GM12801 (cell line): ENCODE measurements around the gene MX1.

Experiments
- CTCF ChIP-seq: IDR thresholded peaks from one replicate; pipeline ENCODE4 v1.5.1; 2011; ENCODE audit warnings: control low read depth; ENCODE audit not compliant: insufficient read length; ENCODE audit errors: extremely low read depth

Gene MX1

GRCh38 chr21:41419921-41420862 is 5.8 kb upstream of the MX1 start:
- TF ChIP-seq CTCF, result no peak

GRCh38 chr21:41422546-41423304 is 3.3 kb upstream of the MX1 start:
- TF ChIP-seq CTCF, result no peak

GRCh38 chr21:41425588-41425953 is 468 bp upstream of the MX1 start:
- no peak for TF ChIP-seq CTCF

- TF ChIP-seq CTCF, result no peak
These were observed 801 bp downstream of the MX1 start for GRCh38 chr21:41426676-41427404.

GRCh38 chr21:41427556-41427955 is 1.5 kb downstream of the MX1 start:
- no peak for TF ChIP-seq CTCF

- no peak for TF ChIP-seq CTCF
These were observed 2.3 kb downstream of the MX1 start for GRCh38 chr21:41428311-41428710.

GRCh38 chr21:41428847-41429246 is 2.8 kb downstream of the MX1 start:
- no peak for TF ChIP-seq CTCF
